NCI-H2107 treated with DMSO at 0.1 percent for 48 hours (cell line): ENCODE measurements around the gene DUSP14.

Experiments used
- DNase-seq: peaks from one replicate; lab custom pipeline; 2025; ENCODE audit not compliant: unreplicated experiment; lab: John Stamatoyannopoulos, UW

DUSP14 gene

DNA sequence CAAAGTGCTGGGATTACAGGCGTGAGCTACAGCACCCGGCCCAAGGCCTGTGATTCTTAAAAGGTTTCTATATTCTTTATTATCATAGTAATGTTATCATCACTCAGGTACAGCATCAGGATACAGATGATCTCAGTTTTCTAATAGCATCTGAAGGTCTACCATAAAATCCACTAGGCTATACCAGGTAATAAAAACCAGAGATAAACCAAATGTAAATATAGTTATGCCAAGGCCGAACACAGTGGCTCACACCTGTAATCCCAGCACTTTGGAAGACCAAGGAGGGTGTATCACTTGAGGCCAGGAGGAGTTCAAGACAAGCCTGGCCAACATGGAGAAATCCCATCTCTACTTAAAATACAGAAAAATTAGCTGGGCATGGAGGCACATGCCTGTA lies 65.7 kb downstream of the DUSP14 start:
- DNase-seq: no peak

DNA sequence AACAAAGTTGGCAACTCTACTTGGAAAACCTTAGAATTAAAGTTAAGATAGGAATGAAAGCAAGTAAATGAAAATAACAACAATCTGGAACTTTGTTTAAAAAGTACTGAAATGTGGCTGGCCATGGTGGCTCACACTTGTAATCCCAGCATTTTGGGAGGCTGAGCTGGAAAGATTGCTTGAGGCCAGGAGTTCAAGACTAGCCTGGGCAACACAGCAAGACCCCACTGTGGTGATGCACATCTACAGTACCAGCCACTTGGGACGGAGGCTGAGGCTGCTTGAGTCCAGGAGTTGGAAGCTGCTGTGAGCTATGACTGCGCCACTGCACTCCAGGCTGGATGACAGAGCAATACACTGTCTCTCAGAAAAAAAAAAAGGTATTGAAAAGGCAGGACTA lies 67.8 kb downstream of the DUSP14 start:
- DNase-seq: no peak

DNA sequence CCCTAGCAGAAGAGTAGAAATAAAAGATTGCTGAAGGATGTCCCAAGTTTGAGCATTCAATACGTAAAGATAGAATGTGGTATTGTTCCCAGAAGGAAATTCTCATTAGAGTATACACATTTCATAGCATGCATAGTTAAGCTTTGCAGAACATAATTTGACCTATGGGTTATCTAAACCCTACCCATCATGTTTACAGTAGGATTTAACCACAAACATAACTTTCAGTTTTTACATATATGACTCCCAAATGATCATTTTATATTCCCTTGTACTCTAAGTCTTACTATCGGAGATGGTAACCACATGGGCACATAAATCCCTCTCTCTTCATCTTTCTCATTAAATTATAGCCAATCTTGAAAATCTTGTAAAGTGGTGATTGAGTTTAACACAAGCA lies 68.6 kb downstream of the DUSP14 start:
- no peak for DNase-seq

DNA sequence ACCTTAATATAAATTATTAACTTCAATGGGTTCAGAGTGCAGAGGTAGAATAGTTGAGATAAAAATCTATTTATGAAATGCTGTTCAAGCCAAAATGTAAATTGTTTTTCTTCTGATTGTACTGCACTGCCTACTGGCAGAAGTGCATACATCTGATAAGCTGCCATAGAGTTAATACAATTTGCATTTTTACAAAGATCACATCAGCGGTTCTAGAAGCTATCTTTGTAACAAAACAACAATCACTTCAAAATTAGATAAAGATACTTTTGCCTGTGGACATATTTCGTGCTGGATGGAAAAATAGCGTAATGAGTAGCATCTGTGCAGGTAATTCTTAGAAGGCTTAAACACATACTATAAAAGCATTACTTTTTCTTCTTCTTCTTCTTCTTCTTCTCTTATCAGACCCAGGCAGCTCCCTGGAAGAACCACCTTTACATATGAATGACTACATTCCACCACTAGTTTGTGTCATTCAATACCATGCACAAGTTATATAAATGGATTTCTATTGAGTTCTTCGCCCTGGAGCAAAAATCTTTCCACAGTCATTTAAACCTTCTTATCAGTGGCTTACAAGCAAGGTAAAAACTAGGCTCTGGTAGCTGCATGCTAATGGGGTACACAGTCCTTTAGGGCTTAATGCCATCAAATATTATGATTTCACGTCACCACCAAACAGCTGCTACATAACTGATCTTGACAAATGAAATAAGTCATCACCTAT lies 72.5 kb downstream of the DUSP14 start:
- DNase-seq: no peak
